ENCODE data around the gene TXNDC2. TPM values are rescaled to one million over a fixed set of nuclear protein-coding genes. Genes with fewer than 3 reads are reported as not detected.

TXNDC2 gene
- total and polyA plus RNA-seq, 10 of the 15 experiments (the other 5 are each of a cell fraction or from before 2014, with no cell fraction given), result 0.04 to 0.07 (median 0.06) TPM; not detected in 7

GRCh38 chr18:9915291-9916076 lies 29.7 kb downstream of the TXNDC2 start:
- Histone ChIP-seq H3K27ac (ENCODE audit: control insufficient read depth, insufficient read depth) (peak overlapping the region; percentile 93), H2AFZ (ENCODE audit: control insufficient read depth, low read depth, low read length) (no peak overlapping the region), H3K4me1 (ENCODE audit: control insufficient read depth, insufficient read depth, low read length) (peaks cover 12% of the 10 kb centered on the region), H3K36me3 (ENCODE audit: control insufficient read depth in 2 of 2, insufficient read depth in 2 of 2, low read length in 1 of 2) (no peaks in the 10 kb centered on the region), H3K9me3 (replicated peaks; ENCODE audit: control insufficient read depth, insufficient read depth, low read length) (no peaks in the 10 kb centered on the region; the same call in 2 of the 3 replicates), H3K4me3 (peak overlapping the region; percentile 97), H3K4me2 (ENCODE audit: control insufficient read depth, insufficient read depth) (peak overlapping the region; percentile 79), H3K9ac (ENCODE audit: control insufficient read depth, insufficient read depth, low read length) (peak overlapping the region; percentile 90), H3K79me2 (ENCODE audit: control insufficient read depth, insufficient read depth, low read length) (peaks cover 65% of the 10 kb centered on the region), H3K27me3 (replicated peaks in 1 of 2; ENCODE audit: control insufficient read depth in 2 of 2, insufficient read depth in 2 of 2, low read length in 1 of 2) (no peaks in the 10 kb centered on the region), H4K20me1 (ENCODE audit: control insufficient read depth, insufficient read depth) (peaks cover 12% of the 10 kb centered on the region)
- in situ Hi-C loops (cut with MboI), result loop anchor here (25.0 kb wide), 2 partner anchors 303 to 1303 kb away; partner anchors contain the start of genes PPP4R1 and RAB12
- ChIA-PET SMC1A (ENCODE audit: uncharacterized antibody, unreplicated experiment) (interaction anchor here (0.6 to 1.7 kb wide), 3 partner anchors 11 to 849 kb away, joined by 3 to 13 read pairs (median 3); no protein-coding TSS in a partner anchor), POLR2A (interaction anchor here (0.6 to 1.8 kb wide), 6 partner anchors 8 to 837 kb away, joined by 4 to 7 read pairs (median 6); no protein-coding TSS in a partner anchor), CTCF (interaction anchor here (1.7 kb wide), 1 partner anchor 12 kb away, joined by 7 read pairs; no protein-coding TSS in a partner anchor), RAD21 (ENCODE audit: unreplicated experiment) (interaction anchor here (1.0 to 1.1 kb wide), 2 partner anchors 12 to 35 kb away, joined by 4 read pairs; no protein-coding TSS in a partner anchor)
- DNase-seq (ENCODE audit: low read depth, low spot score), result no peak
- intact Hi-C loops (cut with micrococcal nuclease; ENCODE audit: unreplicated experiment), result no loop called here
- FAIRE-seq, result no peak
- ATAC-seq, result no peak
- 10% methylated on average over 5 of the region's 5 CpGs for WGBS (ENCODE audit: insufficient coverage, insufficient replicate concordance, low lambda C conversion rate, missing lambda C conversion rate)
- TF ChIP-seq CBFB (IDR thresholded peaks at IDR 0.05; ENCODE audit: low read depth) (peak; percentile 17; the same call in 1 of the 2 replicates), SKIL (IDR thresholded peaks at IDR 0.05; ENCODE audit: low read depth, poor library complexity, severe bottlenecking) (peak; percentile 19), SUZ12 (IDR thresholded peaks at IDR 0.05; ENCODE audit: unreplicated experiment) (no peak), NFIC (IDR thresholded peaks at IDR 0.05; ENCODE audit: low read depth, low read length) (no peak), ZBTB40 (IDR thresholded peaks at IDR 0.05; ENCODE audit: borderline replicate concordance) (0 out of 2 replicates have a peak, but pooled peaks have one; percentile 23), RELB (IDR thresholded peaks at IDR 0.05; ENCODE audit: low read depth) (0 out of 2 replicates have a peak, but pooled peaks have one; percentile 10), ZNF207 (IDR thresholded peaks at IDR 0.05; ENCODE audit: borderline replicate concordance) (no peak)
- no TSS peak for BruUV-seq (replicated peaks)
